NT2/D1 (cell line): Measurements from ENCODE around the gene CTNNA2.

Experiments used
- SUZ12 ChIP-seq: IDR thresholded peaks from 2 replicates; pipeline ENCODE4 v1.6.1; 2011; ENCODE audit not compliant: insufficient read length, insufficient read depth; ENCODE audit errors: extremely low read depth
- YY1 ChIP-seq: IDR thresholded peaks from 2 replicates; pipeline ENCODE4 v1.6.1; 2011; ENCODE audit not compliant: insufficient read length, insufficient read depth
- ZNF274 ChIP-seq: IDR thresholded peaks from 2 replicates; pipeline ENCODE4 v1.6.1; 2011; ENCODE audit warnings: mild to moderate bottlenecking, low read depth, low read length

GRCh38 chr2:79591281-79591680, 78.4 kb downstream of the CTNNA2 start:
- no peak for TF ChIP-seq YY1
- TF ChIP-seq SUZ12 = no peak
- TF ChIP-seq ZNF274 = no peak
